ENCODE data around the gene GPHN. TPM values are rescaled to one million over a fixed set of nuclear protein-coding genes. Genes with fewer than 3 reads are reported as not detected.

Gene GPHN
- total RNA-seq, 6 experiments from 2014 or later, result 21.2 to 81.7 (median 40.2) TPM

DNA sequence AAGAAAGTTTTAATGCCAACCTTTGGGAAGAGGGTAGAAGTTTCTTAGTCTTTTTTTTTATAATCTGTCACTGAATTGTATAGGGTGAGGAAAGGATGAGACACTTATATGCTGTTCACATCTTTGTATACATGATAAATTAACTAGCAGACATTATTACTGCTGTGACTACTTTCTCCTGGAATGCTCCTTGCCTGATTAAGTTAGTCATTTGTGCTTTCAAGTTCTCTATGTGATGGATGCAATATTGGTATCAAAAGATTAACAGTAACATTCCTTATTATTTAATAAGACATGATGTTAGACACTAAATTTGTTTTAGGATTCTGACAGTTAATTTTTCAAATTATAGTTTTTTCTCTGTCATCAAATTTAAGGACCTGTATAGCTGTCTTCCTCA is 457.9 kb downstream of the GPHN start:
- Histone ChIP-seq H3K4me1 (no peaks in the 10 kb centered on the region), H3K4me3 (no peak overlapping the region), H3K36me3 (peaks cover 0 to 26% (median under 1%) of the 10 kb centered on the region in 4 donors), H3K9me3 (no peaks in the 10 kb centered on the region), H3K27ac (no peak overlapping the region), H3K27me3 (no peaks in the 10 kb centered on the region)
- DNase-seq (no peak), ATAC-seq (no peak)
- no peak for TF ChIP-seq POLR2A (IDR thresholded peaks at IDR 0.05)
- TF ChIP-seq, protein P1, sequence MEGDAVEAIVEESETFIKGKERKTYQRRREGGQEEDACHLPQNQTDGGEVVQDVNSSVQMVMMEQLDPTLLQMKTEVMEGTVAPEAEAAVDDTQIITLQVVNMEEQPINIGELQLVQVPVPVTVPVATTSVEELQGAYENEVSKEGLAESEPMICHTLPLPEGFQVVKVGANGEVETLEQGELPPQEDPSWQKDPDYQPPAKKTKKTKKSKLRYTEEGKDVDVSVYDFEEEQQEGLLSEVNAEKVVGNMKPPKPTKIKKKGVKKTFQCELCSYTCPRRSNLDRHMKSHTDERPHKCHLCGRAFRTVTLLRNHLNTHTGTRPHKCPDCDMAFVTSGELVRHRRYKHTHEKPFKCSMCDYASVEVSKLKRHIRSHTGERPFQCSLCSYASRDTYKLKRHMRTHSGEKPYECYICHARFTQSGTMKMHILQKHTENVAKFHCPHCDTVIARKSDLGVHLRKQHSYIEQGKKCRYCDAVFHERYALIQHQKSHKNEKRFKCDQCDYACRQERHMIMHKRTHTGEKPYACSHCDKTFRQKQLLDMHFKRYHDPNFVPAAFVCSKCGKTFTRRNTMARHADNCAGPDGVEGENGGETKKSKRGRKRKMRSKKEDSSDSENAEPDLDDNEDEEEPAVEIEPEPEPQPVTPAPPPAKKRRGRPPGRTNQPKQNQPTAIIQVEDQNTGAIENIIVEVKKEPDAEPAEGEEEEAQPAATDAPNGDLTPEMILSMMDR (IDR thresholded peaks at IDR 0.05), result no peak
- intact Hi-C loops (cut with DNase I), result no loop called here

DNA sequence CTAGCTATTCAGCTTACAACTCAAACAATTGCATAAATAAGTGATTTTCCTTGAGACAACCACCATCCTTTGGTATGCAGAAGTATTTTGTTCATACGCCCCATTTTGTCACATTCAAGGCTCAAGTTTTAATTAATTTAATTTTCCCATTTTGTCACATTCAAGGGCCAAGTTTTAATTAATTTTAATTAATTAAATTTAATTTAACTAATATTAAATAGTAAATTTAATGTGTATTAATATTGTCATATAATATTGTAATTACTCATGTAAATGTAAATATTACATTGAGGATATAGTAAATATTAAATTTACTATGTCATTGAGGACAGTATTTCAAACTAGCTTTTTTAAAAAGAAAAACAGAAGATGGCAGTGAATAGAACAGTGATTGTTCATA is 464.5 kb downstream of the GPHN start:
- H3K27ac ChIP-seq, result no peak overlapping the region
- H3K9me3 ChIP-seq, result no peaks in the 10 kb centered on the region
- peaks cover 0 to 12% (median 4%) of the 10 kb centered on the region in 4 donors for H3K36me3 ChIP-seq
- DNase-seq (no peak), ATAC-seq (no peak)
- WGBS (ENCODE audit: insufficient coverage, low coverage, low lambda C conversion rate, missing lambda C conversion rate), result 100% methylated on average over 1 of the region's 1 CpG
- no peaks in the 10 kb centered on the region for H3K27me3 ChIP-seq
- TF ChIP-seq, protein P1 (IDR thresholded peaks at IDR 0.05), result no peak
- TF ChIP-seq POLR2A (IDR thresholded peaks at IDR 0.05), result no peak
- no peak overlapping the region for H3K4me3 ChIP-seq
- H3K4me1 ChIP-seq, result no peaks in the 10 kb centered on the region
- intact Hi-C loops (cut with DNase I), result no loop called here

DNA sequence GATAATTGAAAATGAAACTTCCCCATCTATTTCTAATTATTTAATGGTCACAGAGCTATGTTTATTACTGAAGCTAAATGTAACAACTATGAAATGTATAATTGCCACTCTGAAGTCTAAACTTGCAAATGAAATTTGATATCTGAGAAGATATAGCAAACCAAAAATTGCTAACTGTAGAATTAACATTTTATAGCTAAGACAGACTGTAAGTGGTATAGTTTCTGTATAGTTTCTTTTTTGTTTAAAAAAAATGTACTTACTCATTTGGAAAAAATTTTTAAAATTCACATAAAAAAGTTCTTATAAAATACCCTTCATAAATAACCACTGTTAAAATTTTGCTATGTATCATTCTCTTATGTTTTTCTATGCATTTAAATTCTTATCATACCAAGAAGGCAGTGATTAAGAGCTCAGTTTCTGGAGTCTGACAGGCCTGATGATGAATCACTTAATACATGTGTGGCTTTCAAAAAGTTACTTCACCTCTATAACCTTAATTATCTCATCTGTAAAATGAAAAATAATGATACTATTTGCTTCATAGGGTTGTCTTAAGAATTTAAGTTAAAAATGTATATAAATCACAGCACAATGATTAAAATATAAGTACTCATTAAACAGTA is 466.6 kb downstream of the GPHN start:
- no peak overlapping the region for H3K27ac ChIP-seq
- TF ChIP-seq POLR2A (IDR thresholded peaks at IDR 0.05), result no peak
- TF ChIP-seq, protein P1 (IDR thresholded peaks at IDR 0.05), result no peak
- no peaks in the 10 kb centered on the region for H3K27me3 ChIP-seq
- no peaks in the 10 kb centered on the region for H3K4me1 ChIP-seq
- no peak overlapping the region for H3K4me3 ChIP-seq
- peaks cover 0 to 8% (median 4%) of the 10 kb centered on the region in 4 donors for H3K36me3 ChIP-seq
- no peaks in the 10 kb centered on the region for H3K9me3 ChIP-seq
- no peak for ATAC-seq
- DNase-seq, result no peak
- intact Hi-C loops (cut with DNase I), result no loop called here

DNA sequence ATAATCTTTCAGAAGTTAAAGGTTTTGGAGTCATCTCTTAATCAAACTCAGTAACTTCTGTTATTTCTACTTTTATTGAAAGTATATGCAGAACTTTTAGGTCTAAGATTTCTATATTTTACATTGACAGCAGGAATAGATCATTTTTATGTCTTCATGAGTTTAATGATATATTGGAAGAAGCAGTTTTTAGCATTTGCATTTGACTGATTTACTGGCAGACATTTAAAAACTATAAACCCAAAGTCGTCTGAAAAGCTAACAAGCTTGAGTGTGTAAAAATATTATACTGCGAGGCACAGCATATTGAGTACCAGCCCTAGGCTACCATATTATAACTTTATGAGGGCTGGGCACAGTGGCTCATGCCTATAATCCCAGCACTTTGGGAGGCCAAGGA is 467.3 kb downstream of the GPHN start:
- Histone ChIP-seq H3K4me1 (no peaks in the 10 kb centered on the region), H3K9me3 (no peaks in the 10 kb centered on the region), H3K27ac (no peak overlapping the region), H3K4me3 (no peak overlapping the region), H3K27me3 (no peaks in the 10 kb centered on the region), H3K36me3 (peaks cover 0 to 8% (median 4%) of the 10 kb centered on the region in 4 donors)
- 87% methylated on average over 2 of the region's 2 CpGs for WGBS (ENCODE audit: insufficient coverage, low coverage, low lambda C conversion rate, missing lambda C conversion rate)
- intact Hi-C loops (cut with DNase I), result no loop called here
- TF ChIP-seq POLR2A (IDR thresholded peaks at IDR 0.05), result no peak
- no peak for ATAC-seq
- DNase-seq, result no peak

DNA sequence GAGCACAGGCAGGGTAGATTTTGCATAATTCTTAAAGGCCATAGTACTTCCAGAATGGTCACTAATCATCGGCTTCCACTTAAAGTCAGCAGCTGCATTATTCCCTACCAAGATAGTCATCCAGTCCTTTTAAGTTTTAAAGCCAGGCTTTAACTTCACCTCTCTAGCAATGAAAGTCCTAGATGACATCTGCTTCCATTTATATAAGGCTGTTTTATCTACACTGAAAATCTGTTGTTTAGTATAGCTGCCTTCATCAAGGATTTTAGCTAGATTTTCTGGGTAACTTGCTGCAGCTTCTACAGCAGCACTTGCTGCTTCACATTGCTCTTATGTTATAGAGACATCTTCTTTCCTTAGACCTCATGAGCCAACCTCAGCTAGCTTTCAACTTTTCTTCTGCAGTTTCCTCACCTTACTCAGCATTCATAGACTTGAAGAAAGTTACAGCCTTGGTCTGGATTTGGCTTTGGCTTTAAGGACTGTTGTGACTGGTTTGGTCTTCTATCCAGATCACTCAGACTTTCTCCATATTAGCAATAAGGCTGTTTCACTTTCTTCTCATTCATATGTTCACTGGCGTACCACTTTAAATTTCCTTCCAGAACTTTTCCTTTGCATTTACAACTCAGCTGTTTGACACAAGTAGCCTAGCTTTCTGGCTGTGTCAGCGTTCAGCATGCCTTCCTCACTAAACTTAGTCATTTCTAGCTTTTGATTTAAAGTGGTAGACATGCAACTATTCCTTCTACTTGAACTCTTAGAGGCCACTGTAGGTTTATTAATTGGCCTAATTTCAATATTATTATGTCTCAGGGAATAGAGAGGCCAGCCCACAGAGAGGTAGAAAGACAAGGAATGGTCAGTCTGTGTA is 471.4 kb downstream of the GPHN start:
- no peak for DNase-seq
- Histone ChIP-seq H3K27me3 (no peaks in the 10 kb centered on the region), H3K4me1 (no peaks in the 10 kb centered on the region), H3K9me3 (no peaks in the 10 kb centered on the region), H3K27ac (no peak overlapping the region), H3K4me3 (no peak overlapping the region), H3K36me3 (no peaks in the 10 kb centered on the region)
- 92% methylated on average over 3 of the region's 3 CpGs for WGBS (ENCODE audit: insufficient coverage, low coverage, low lambda C conversion rate, missing lambda C conversion rate)
- TF ChIP-seq, protein P1 (IDR thresholded peaks at IDR 0.05), result no peak
- no peak for TF ChIP-seq POLR2A (IDR thresholded peaks at IDR 0.05)
- ATAC-seq, result peak in 1 of 4 donors; percentile 15
- intact Hi-C loops (cut with DNase I), result no loop called here

Data from right lobe of liver (tissue), 6 donors.